ENCODE data around the gene MAP3K10.

DNA sequence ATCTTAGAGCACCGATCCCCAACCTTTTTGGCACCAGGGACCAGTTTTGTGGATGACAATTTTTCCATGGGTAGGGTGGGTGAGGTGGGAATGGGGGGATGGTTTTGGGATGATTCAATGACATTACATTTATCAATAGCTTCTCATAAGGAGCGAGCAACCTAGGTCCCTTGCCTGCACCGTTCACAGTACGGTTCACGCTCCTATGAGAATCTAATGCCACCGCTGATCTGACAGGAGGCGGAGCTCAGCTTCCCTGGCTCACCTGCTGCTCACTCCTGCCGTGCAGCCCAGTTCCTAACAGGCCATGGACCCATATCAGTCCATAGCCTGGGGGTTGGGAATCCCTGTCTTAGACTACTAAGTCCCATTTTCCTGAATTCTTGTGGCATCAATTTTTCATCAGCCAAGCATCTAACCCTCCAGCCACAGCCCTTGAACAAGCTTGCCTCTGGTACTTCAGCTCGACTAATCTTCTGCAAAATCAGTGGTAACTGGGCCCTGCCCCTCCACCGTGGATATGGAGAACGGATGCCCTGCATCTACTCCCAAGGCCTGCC, 37.0 kb upstream of the MAP3K10 start:
- no peak for TF ChIP-seq POLR2A (IDR thresholded peaks at IDR 0.05)
- TF ChIP-seq, protein P1, sequence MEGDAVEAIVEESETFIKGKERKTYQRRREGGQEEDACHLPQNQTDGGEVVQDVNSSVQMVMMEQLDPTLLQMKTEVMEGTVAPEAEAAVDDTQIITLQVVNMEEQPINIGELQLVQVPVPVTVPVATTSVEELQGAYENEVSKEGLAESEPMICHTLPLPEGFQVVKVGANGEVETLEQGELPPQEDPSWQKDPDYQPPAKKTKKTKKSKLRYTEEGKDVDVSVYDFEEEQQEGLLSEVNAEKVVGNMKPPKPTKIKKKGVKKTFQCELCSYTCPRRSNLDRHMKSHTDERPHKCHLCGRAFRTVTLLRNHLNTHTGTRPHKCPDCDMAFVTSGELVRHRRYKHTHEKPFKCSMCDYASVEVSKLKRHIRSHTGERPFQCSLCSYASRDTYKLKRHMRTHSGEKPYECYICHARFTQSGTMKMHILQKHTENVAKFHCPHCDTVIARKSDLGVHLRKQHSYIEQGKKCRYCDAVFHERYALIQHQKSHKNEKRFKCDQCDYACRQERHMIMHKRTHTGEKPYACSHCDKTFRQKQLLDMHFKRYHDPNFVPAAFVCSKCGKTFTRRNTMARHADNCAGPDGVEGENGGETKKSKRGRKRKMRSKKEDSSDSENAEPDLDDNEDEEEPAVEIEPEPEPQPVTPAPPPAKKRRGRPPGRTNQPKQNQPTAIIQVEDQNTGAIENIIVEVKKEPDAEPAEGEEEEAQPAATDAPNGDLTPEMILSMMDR (IDR thresholded peaks at IDR 0.05) = no peak
